ENCODE measurements around the gene KRTAP1-1.
"Not testable (repeated sequence)": the region's sequence is repeated elsewhere in the genome, so short reads cannot be mapped to it uniquely, and the experiment has no call there.

Gene KRTAP1-1

DNA sequence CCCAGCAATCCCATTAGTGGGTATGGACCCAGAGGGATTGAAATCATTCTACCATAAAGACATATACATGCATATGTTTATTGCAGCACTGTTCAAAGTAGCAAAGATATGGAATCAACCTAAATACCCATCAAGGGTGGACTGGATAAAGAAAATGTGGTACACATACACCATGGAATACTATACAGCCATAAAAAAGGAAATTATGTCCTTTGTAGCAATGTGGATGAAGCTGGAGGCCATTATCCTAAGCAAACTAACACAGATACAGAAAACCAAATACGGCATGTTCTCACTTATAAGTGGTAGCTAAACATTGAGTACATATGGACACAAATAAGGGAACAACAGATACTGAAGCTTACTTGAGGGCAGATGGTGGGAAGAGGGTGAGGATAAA is 16.3 kb upstream of the KRTAP1-1 start:
- DNase-seq (ENCODE audit: low read depth in 2 of 2) = no peak

DNA sequence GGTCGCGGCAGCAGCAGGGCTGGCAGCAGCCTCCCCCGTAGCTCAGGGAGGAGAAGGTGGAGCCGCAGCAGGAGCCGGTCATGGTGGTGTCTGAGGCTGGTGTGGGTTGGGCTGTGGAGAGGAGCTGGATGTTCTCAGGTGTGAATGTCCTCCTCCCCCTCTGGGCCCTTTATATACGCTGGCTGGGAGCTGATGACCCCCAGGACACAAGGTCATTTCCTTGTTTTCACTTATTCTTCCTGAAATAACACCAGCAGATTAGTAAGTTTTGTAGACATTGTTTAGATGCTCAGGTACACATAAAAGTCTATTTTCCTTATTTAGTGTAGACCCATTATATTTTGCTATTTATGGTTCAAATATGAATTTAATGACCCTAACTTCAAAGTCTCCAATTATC is 13.9 kb upstream of the KRTAP1-1 start, which contains the start of gene KRTAP2-2:
Gene KRTAP2-2, minus strand, starts transcription at position 101 of the 400 bp plus-strand sequence. Its CDS starts 19 bp downstream, at position 82.
- not testable (repeated sequence) for DNase-seq (ENCODE audit: low read depth in 2 of 2)

DNA sequence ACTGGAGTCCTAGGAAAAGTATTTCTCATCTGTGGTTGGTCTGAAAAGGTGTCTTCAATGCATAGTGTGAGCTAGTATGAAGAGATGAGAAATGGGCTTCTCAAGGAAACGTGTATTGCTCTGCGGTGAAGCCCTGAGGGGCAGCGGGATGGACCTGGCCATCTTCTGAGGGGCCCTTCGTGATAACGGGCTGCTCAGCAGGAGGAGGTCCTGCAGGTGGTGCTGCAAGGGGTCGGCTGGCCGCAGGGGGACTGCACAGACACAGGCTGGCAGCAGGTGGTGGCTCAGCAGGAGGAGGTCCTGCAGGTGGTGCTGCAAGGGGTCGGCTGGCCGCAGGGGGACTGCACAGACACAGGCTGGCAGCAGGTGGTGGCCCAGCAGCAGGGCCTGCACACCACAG is 13.3 kb upstream of the KRTAP1-1 start:
- DNase-seq (ENCODE audit: low read depth in 2 of 2) = not testable (repeated sequence)

DNA sequence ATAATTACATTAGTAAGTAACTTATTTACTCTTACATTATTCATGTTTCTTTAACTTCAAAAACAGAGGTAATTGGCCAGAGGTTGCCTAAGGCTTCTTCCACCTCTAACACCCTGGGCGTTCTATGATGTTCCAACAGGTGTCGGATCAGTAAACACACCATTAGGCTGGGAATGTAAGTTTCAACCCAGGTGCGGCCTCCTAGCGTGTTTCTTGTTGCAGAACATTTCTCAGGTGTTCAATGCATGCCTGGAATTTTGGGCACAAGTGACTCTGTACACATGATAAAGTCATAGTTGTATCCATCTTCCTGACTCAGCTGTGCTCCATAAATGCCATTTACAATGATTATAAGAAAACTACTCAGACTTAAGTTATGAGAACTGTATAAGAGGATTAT is 12.8 kb upstream of the KRTAP1-1 start:
- no peak for DNase-seq (ENCODE audit: low read depth in 2 of 2)

DNA sequence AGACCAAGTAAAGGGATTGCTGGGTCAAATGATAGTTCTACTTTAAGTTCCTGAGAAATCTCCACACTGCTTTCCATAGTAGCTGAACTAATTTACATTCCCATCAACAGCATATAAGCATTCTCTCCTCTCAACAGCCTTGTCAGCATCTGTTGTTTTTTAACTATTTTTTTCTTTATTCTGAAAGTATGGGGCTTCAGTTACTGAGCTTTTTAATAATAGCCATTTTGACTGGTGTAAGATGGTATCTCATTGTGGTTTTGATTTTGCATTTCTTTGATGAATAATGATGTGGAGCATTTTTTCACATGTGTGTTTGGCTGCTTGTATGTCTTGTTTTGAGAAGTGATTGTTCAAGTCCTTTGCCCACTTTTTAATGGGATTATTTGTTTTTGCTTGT is 11.3 kb upstream of the KRTAP1-1 start:
- peak; percentile 43 to 46 for DNase-seq (ENCODE audit: low read depth in 2 of 2)

DNA sequence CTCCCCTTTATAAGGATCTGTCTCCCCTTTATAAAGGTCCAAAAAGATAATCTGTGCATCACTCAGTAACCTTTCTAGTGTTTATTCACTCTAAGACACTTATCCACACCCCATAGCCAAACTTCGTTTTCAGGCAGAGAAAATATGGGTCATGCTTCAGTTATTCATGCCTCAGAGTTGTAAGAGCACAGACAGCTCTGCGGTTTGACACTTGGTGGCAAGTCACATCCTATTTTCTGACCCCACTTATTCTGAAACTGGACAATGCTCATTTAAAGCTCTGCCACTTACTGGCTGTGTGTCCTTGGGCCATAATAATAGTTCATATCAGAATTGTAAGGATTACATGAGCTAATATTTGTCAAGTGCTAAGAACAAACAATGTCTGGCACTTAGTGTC is 7.9 kb upstream of the KRTAP1-1 start:
- DNase-seq (ENCODE audit: low read depth in 2 of 2) = no peak

DNA sequence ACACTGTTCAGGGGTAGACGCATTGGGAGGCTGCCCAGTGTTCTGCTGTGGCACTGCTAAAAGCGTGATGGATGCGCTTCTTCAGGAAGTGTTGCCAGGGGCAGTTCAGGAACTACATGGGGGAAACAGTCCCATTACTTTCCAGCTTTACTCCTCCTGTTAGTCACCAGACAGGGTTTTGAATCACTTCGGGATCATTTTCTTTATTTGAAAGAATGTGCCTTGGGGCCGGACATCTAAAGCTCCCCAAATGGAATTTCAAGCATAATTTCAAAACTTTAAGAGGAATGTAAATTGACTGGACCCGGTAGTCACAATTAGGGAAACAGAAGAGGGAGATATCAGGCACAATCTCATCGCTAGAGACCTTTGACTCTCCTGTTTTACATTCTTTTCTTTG is 7.2 kb upstream of the KRTAP1-1 start:
- no peak for DNase-seq (ENCODE audit: low read depth in 2 of 2)

DNA sequence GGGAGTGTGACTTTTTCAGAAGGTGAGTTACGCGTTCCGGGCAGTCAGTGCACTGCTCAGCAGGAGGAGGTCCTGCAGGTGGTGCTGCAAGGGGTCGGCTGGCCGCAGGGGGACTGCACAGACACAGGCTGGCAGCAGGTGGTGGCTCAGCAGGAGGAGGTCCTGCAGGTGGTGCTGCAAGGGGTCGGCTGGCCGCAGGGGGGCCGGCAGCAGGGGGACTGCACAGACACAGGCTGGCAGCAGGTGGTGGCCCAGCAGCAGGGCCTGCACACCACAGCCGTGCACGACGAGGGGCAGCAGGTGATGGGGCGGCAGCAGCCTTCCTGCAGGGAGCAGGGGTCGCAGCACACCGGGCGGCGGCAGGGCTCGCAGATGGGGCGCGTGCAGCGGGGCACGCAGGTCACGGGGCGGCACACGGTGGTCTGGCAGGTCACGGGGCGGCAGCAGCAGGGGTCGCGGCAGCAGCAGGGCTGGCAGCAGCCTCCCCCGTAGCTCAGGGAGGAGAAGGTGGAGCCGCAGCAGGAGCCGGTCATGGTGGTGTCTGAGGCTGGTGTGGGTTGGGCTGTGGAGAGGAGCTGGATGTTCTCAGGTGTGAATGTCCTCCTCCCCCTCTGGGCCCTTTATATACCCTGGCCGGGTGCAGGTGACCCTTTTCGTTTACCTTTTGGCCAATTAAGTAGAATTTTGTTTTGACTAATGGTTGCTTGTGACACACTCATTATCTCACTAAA is 5.7 kb upstream of the KRTAP1-1 start, which contains the start of gene KRTAP2-1:
Gene KRTAP2-1, minus strand, starts transcription at position 582 of the 731 bp plus-strand sequence. Its CDS starts 49 bp downstream, at position 533.
- DNase-seq (ENCODE audit: low read depth in 2 of 2) = not testable (repeated sequence)

DNA sequence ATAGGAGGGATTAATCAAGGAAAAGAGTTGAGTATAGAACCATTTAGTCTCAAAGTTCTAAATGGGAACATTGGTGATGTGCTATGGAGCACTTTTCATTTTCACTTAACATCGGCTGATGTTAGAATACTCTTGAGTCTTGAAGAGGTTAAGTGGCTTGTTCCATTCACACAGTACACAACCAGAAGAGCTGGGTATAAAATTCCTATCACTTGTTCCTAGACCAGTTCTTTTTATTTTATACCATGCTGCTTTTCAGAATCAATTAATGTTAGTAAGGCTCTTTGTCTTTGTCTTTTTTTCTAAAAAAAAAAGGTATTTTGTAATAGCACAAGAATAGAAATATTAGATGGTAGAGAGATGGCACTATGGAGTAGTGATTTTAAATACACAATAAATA is 1.7 kb upstream of the KRTAP1-1 start:
- DNase-seq (ENCODE audit: low read depth in 2 of 2) = no peak

DNA sequence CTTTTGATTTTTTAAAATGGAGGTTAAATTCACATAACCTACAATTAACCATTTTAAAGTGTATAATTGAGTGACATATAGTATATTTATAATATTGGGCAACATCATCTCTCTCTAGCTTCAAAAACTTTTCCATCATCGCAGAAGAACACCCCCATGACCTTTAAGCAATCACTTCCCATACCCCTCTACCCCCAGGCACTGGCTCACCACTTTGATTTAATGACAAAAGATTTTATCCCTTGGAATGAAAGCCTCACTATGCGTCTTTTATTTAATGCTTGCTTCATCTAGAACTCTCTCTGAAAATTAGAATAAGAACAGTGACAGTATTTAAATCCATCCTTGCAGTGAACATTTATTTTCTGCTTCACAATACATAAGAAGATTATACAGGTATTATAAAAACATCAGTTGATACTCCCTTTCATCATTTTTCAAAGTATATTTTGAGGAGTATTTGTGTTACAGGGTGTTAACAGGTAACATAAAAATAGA is 3.3 kb downstream of the KRTAP1-1 start:
- no peak for DNase-seq (ENCODE audit: low read depth in 2 of 2)

DNA sequence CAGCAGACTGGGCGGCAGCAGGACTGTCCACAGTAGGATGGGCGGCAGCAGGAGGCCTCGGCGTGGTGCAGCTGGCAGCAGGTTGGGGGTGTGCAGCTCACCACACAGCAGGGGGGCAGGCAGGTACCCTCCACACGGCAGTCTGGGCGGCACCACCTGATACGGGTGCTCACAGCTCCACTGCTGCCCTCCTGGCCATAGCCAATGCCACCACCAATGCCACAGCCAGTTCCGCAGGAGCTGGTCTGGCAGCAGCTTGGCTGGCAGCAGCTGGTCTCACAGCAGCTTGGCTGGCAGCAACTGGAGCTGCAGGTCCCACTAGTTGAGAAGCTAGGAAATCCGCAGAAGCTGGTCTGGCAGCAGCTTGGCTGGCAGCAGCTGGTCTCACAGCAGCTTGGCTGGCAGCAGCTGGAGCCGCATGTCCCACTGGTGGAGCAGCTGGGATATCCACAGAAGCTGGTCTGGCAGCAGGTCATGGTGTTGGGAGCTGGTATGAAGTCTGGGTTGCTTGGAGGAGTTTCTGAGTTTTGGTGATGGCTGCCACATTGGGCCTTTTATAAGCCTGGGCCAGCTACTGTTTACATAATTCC is 6.8 kb downstream of the KRTAP1-1 start, which contains the start of gene KRTAP1-3:
Gene KRTAP1-3, minus strand, starts transcription at position 529 of the 590 bp plus-strand sequence. Its CDS starts 53 bp downstream, at position 476.
- DNase-seq (ENCODE audit: low read depth in 2 of 2) = not testable (repeated sequence)

DNA sequence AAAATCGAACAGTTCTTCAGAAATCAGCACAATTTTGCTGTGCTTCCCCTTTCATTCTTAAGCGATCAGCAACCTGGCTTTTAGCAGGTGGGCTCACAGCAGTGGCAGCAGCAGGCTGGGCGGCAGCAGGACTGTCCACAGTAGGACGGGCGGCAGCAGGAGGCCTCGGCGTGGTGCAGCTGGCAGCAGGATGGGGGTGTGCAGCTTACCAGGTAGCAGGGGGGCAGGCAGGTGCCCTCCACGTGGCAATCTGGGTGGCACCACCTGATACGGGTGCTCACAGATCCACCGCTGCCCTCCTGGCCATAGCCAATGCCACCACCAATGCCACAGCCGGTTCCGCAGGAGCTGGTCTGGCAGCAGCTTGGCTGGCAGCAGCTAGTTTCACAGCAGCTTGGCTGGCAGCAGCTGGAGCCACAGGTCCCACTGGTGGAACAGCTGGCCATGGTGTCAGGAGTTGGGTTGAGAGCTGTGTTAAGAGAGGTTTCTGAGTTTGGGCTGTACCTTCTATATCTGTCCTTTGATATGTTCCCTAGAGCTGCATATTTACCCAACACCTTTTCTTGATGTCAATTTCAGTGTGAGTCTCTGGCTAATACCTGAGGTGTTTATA is 11.5 kb downstream of the KRTAP1-1 start, which contains the start of gene KRTAP1-4:
Gene KRTAP1-4, minus strand, starts transcription at position 563 of the 613 bp plus-strand sequence. Its CDS starts 117 bp downstream, at position 446.
- DNase-seq (ENCODE audit: low read depth in 2 of 2) = no peak

DNA sequence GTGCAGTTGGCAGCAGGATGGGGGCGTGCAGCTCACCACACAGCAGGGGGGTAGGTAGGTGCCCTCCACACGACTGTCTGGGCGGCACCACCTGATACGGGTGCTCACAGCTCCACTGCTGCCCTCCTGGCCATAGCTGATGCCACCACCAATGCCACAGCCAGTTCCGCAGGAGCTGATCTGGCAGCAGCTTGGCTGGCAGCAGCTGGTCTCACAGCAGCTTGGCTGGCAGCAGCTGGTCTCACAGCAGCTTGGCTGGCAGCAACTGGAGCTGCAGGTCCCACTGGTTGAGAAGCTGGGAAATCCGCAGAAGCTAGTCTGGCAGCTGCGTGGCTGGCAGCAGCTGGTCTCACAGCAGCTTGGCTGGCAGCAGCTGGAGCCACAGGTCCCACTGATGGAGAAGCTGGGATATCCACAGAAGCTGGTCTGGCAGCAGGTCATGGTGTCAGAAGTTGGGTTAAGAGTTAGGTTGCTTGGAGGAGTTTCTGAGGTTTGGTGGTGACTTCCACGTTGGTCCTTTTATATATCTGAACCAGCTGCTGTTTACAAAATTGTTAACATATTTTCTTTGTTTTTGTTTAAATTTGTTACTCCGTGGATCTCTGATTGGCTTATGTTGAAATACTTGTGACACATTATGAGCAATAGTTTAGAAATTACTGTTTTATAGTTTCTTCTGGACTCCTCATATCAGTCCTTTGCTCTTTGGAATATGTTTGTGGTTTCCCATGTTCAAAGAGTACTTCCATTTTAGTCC is 14.4 kb downstream of the KRTAP1-1 start, which contains the start of gene KRTAP1-5:
Gene KRTAP1-5, minus strand, starts transcription at position 494 of the 757 bp plus-strand sequence. Its CDS starts 53 bp downstream, at position 441.
- peak; percentile 56 to 64 for DNase-seq (ENCODE audit: low read depth in 2 of 2)

DNA sequence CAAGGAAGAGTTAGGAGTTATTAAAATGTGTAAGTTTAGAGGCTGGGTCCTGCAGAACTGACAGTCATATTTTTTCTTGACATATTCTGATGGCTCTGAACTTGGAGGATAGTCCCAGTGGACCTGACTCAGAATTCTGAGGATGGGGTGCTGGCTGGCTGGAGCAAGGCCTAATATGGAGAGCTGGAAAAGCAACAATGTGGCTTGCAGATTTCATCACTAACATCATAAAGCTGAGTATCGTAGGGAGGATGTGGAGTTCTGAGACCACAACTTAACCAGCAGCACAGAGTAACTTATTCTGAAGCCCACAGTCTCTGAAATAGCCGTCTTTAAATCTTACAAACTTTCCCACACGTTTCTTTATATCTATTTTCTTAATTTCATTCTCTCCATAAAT is 16.6 kb downstream of the KRTAP1-1 start:
- DNase-seq (ENCODE audit: low read depth in 2 of 2) = peak in 1 of 2 experiments; percentile 40

DNA sequence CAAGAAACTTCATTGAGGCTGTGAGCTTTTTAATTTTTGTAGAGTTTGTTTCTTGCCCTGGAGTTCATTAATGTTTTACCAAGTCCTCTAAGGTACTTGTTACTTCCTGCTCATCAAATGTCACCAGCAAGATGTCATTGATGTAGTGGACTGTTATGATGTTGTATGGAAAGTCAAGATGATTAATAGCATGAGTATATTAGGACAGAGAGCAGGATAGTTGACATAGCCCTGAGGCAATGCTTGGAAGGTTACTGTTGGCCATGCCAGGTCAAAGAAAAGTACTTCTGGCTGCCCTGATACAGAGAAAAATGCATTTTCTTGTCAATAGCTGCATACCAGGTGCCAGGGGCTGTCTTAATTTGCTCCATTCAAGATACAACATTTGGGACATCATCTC is 20.9 kb downstream of the KRTAP1-1 start:
- no peak for DNase-seq (ENCODE audit: low read depth in 2 of 2)

DNA sequence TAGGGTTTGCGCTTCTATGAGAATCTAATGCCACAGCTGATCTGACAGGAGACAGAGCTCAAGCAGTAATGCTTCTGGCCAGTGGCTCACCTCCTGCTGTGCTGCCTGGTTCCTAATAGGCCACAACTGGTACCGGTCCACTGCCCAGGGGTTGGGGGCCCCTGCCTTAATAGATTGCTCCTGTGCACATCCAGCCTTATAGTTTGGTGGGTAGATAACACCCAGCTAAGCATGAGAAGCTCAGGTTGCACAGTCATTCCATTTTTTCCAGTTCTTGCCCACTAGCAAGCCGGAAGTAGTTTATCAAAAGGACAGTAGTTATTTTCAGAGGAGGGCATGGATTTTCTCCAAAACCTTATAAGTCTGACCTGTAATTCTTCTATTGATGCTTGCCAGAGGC is 21.8 kb downstream of the KRTAP1-1 start:
- DNase-seq (ENCODE audit: low read depth in 2 of 2) = no peak

DNA sequence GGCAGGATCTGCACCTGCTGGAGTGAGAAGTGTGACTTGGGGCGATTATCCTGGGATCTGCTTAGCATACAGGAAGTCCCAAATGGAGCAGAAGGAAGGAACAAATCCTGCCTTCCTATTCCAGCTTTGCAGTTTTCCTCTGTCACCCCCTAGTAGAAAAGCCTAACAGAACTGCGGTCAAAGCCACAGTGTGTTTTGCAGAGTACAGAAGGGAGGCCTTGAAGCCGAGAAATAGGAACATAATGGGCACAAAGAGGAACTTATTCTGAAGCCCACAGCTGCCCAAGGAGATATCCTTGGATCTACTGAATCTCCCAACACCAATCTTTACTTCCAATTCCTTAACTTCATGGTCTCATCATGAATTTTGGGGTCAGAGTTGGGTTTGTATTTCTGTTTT is 22.7 kb downstream of the KRTAP1-1 start:
- no peak for DNase-seq (ENCODE audit: low read depth in 2 of 2)

DNA sequence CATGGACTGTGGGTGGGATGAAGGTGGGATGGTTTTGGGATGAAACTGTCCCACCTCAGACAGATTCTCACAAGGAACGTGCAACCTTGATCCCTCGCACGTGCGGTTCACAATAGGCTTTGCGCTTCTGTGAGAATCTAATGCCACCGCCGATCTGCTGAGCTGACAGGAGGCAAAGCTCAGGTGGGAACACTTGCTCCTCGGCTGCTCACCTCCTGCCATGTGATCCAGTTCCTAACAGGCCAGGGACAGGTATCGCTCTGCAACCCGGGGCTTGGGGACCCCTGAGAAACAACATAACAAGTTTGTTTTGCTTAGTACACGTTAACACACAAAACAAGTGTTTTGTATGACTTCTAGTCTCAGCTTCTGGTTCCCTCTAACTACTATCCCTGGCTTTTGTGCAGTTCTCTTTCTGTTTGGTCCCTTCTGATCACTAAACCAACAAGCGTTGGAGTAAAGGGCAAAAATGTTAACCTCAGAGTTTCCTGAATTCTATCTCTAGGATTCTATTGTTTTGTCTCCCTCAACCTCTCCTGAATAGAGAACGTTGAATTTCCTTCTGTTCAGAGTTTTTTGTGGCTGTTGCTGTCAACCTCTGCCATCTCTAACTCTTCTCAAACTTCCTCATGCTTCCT is 24.6 kb downstream of the KRTAP1-1 start:
- DNase-seq (ENCODE audit: low read depth in 2 of 2) = no peak

DNA sequence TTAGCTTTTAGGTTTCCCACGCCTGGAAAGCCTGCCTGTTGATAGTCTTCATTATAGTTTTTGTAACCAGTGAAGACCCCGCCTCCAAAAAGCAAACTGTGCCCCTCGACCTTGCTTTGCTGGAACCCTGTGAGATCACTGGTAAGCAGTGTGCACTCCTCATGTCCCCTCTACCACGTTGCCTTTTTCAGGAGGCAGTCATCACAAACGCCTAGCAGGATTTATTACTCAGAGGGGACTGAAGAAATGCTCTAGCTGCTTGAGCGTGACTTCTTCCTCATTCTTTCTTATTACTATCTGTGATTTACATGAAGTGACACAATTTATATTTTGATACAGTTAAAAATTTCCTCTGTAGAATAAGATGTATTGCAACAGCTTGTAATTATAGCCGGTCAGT is 25.8 kb downstream of the KRTAP1-1 start:
- no peak for DNase-seq (ENCODE audit: low read depth in 2 of 2)

DNA sequence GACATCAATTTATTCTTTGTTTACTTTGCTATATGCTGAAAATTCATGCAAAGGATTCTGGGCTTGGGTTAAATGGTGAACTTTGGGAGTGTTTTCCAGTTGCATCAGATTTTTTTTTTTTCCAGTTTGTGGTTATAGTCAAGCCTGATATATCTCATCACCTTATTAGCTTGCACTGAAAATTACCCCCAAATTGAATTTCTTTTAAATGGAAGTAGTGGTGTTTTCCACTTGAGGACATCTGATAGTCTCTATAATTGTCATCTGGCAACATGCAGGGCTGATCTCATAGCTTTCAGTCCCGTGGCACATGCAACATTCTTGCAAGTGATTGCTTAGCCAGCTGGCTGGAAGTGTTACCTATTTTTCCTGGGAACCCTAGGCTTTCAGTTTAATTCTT is 27.6 kb downstream of the KRTAP1-1 start:
- peak; percentile 36 to 37 for DNase-seq (ENCODE audit: low read depth in 2 of 2)

DNA sequence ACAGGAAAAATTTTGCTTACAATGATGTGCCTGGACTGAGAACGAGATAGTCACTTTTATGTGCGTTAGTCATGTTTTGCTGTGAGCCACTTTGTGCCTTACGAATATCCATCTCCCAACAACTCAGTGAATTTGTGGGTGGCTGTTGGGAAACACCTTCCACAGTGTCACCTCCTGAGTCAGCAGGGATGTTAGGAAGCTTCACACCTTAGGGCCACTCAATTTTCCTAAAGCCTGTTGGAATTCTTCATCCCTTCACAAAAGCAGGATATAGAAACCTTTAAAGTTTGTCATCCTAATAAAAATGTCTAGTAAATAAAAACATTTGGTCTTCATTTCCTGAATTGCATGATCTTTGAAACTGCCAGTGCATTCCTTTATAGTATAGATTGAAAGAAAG is 28.1 kb downstream of the KRTAP1-1 start:
- no peak for DNase-seq (ENCODE audit: low read depth in 2 of 2)
